Aorta (tissue), 5 donors: ENCODE data around the gene OIT3. TPM values are rescaled to one million over a fixed set of nuclear protein-coding genes. Genes with fewer than 3 reads are reported as not detected.

ENCODE experiments used
- ATAC-seq: fragments of 200-7000 bp; cut with Tn5 transposase; one replicate; pipeline ENCODE4 v1.9.1; 2022; ENCODE audit warnings: moderate library complexity; ENCODE audit not compliant: low FRiP score
- DNase-seq, 2 donors: peaks; one replicate each; pipeline ENCODE4 v3.0.0-alpha.2; 2020
- H3K27ac ChIP-seq, 2 donors: one replicate each; pipeline ENCODE4 v1.5.1; 2013; ENCODE audit warnings: low read length in 2 of 2, mild to moderate bottlenecking in 2 of 2, moderate library complexity in 2 of 2, control low read depth in 1 of 2, inconsistent platforms in 1 of 2, low read depth in 1 of 2
- H3K27me3 ChIP-seq, 2 donors: one replicate each; pipeline ENCODE4 v1.6.1; 2013; ENCODE audit warnings: control low read depth in 1 of 2, low read length in 1 of 2, mild to moderate bottlenecking in 1 of 2, moderate library complexity in 1 of 2; ENCODE audit not compliant: insufficient read depth in 2 of 2, control insufficient read depth in 1 of 2
- H3K36me3 ChIP-seq, 2 donors: one replicate each; pipeline ENCODE4 v1.6.1; 2013; ENCODE audit warnings: control low read depth in 1 of 2, low read length in 1 of 2, mild to moderate bottlenecking in 1 of 2; ENCODE audit not compliant: insufficient read depth in 2 of 2, control insufficient read depth in 1 of 2
- H3K4me1 ChIP-seq, 2 donors: one replicate each; pipeline ENCODE4 v1.6.1; 2013; ENCODE audit warnings: low read length in 2 of 2, control low read depth in 1 of 2, mild to moderate bottlenecking in 1 of 2, moderate library complexity in 1 of 2; ENCODE audit not compliant: insufficient read depth in 2 of 2, control insufficient read depth in 1 of 2
- H3K4me3 ChIP-seq, 2 donors: one replicate each; pipeline ENCODE4 v1.5.1; 2013; ENCODE audit warnings: low read length in 2 of 2, control low read depth in 1 of 2, mild to moderate bottlenecking in 1 of 2
- H3K9me3 ChIP-seq: one replicate; pipeline ENCODE4 v1.6.1; 2013; ENCODE audit warnings: mild to moderate bottlenecking, low read length; ENCODE audit not compliant: control insufficient read depth
- WGBS, 2 donors: extraction: QIAGEN DNeasy Blood & Tissue Kit; methylation state at CpG; one replicate each; pipeline ENCODE4 v1.1.7; 2013; 5-methylcytosine and 5-hydroxymethylcytosine counted together
- intact Hi-C, 2 donors: fragments of 100-400 bp; cut with DNase I; formaldehyde crosslinking; loops; one replicate each; pipeline versions ENCODE4 v1.14.2 to v1.15.0; 2022
- polyA plus RNA-seq, 2 donors: library from polyadenylated mRNA; stranded (reverse); fragments of 200-250 nt; gene quantifications; one replicate each; pipeline ENCODE4 v1.2.3, GENCODE V29; 2013
- total RNA-seq, 2 donors: library from RNA; stranded (reverse); fragmentation: NEBNext Ultra II Directional; extraction: Animal tissue kit (Norgen Biotek cat#: 25700); gene quantifications; one replicate each; pipeline ENCODE4 v1.2.1, GENCODE V29; 2021
- donor health status: healthy with polysubstance abuse.
- donor health status: Bipolar disorder and iron deficiency.
- donor health status: DM: no; HTN: no; CAD: no.
- donor health status: DM: no; HTN: no; CAD: no.
- donor health status: DM: yes; HTN: yes; CAD: no.

OIT3 gene
- total and polyA plus RNA-seq, 4 donors: 0.15 to 0.23 TPM; not detected in 2

DNA sequence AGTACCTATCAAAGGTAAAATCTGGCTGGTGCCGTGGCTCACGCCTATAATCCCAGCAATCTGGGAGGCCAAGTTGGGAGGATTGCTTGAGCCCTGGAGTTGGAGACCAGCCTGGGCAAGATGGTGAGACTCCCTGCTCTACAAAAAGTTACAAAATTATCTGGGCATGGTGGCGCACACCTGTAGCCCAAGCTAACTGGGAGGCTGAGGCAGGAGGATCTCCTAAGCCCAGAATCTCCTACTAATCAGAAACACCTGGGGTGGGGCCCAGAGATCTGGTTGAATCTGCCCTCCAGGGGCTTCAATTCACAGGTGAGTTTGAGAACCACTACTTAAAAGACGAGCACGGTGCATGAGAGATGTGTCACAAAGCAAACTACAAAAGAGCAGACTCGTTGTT lies 58.6 kb downstream of the OIT3 start:
- Histone ChIP-seq H3K4me1 (no peaks in the 10 kb centered on the region), H3K4me3 (no peak overlapping the region), H3K27me3 (no peaks in the 10 kb centered on the region), H3K36me3 (no peaks in the 10 kb centered on the region), H3K27ac (no peak overlapping the region), H3K9me3 (peaks cover under 1% of the 10 kb centered on the region)
- WGBS, 2 donors: 84 to 87% methylated on average over 6 of the region's 6 CpGs
- intact Hi-C loops: no loop called here
- ATAC-seq (no peak), DNase-seq (no peak)

GRCh38 chr10:72952642-72953158 lies 59.2 kb downstream of the OIT3 start:
- no peaks in the 10 kb centered on the region for H3K4me1 ChIP-seq
- no peaks in the 10 kb centered on the region for H3K36me3 ChIP-seq
- no peaks in the 10 kb centered on the region for H3K9me3 ChIP-seq
- intact Hi-C loops: no loop called here
- no peak overlapping the region for H3K4me3 ChIP-seq
- no peak for DNase-seq
- no peak for ATAC-seq
- no peak overlapping the region for H3K27ac ChIP-seq
- no peaks in the 10 kb centered on the region for H3K27me3 ChIP-seq
- WGBS, 2 donors: 70 to 77% methylated on average over 5 of the region's 5 CpGs

DNA sequence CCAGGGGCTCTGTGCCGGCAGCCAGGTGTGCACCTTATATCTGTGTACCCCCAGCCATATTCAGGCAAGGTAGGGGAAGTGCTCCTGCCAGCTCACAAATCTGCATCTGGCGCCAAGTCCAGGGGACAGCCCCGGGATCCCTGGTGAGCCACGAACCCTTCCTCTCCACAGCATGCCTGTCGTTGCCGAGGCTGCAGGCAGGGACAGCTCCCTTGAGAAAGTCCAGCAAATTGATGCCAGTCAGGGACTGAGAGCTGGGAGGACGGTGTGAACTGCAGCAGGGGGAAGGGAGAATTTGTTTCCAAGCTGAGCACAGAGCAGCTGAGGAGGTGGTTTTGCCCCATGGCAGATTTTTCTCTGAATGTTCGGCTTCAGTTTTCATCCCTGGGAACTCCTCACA lies 60.1 kb downstream of the OIT3 start:
- ATAC-seq: no peak
- Histone ChIP-seq H3K4me3 (no peak overlapping the region), H3K9me3 (no peaks in the 10 kb centered on the region), H3K36me3 (no peaks in the 10 kb centered on the region), H3K4me1 (no peaks in the 10 kb centered on the region), H3K27ac (no peak overlapping the region), H3K27me3 (no peaks in the 10 kb centered on the region)
- 25 to 27% methylated on average over 8 of the region's 8 CpGs for WGBS, 2 donors
- intact Hi-C loops: no loop called here
- DNase-seq: no peak

- Histone ChIP-seq H3K27ac (no peak overlapping the region), H3K4me3 (no peak overlapping the region), H3K9me3 (no peaks in the 10 kb centered on the region), H3K4me1 (no peaks in the 10 kb centered on the region), H3K36me3 (no peaks in the 10 kb centered on the region), H3K27me3 (no peaks in the 10 kb centered on the region)
- WGBS, 2 donors: 76 to 77% methylated on average over 8 of the region's 8 CpGs
- ATAC-seq (no peak), DNase-seq (no peak)
- intact Hi-C loops: no loop called here
These were observed 60.7 kb downstream of the OIT3 start for GRCh38 chr10:72954230-72954595.

GRCh38 chr10:72954596-72955554 lies 61.3 kb downstream of the OIT3 start, which contains the start of gene PLA2G12B:
PLA2G12B (minus strand) TSS chr10:72954806; CDS start chr10:72954685, 121 bp downstream.
- H3K9me3 ChIP-seq: no peaks in the 10 kb centered on the region
- no peak for ATAC-seq
- H3K4me1 ChIP-seq: no peaks in the 10 kb centered on the region
- H3K4me3 ChIP-seq: no peak within 1 kb of the TSS
- H3K36me3 ChIP-seq: no peaks in the 10 kb centered on the region
- WGBS, 2 donors: 82 to 83% methylated on average over 12 of the region's 12 CpGs
- no peaks in the 10 kb centered on the region for H3K27me3 ChIP-seq
- intact Hi-C loops: no loop called here
- no peak for DNase-seq
- no peak within 1 kb of the TSS for H3K27ac ChIP-seq

- DNase-seq: no peak
- intact Hi-C loops: no loop called here
- no peaks in the 10 kb centered on the region for H3K4me1 ChIP-seq
- no peak for ATAC-seq
- H3K27ac ChIP-seq: no peak overlapping the region
- H3K27me3 ChIP-seq: no peaks in the 10 kb centered on the region
- H3K36me3 ChIP-seq: no peaks in the 10 kb centered on the region
- no peak overlapping the region for H3K4me3 ChIP-seq
- H3K9me3 ChIP-seq: no peaks in the 10 kb centered on the region
These were observed 62.5 kb downstream of the OIT3 start for GRCh38 chr10:72956001-72956400.

GRCh38 chr10:72976886-72977285 lies 83.3 kb downstream of the OIT3 start:
- H3K27ac ChIP-seq: no peak overlapping the region
- WGBS, 2 donors: 86 to 89% methylated on average over 1 of the region's 1 CpG
- no peaks in the 10 kb centered on the region for H3K36me3 ChIP-seq
- no peaks in the 10 kb centered on the region for H3K27me3 ChIP-seq
- ATAC-seq (no peak), DNase-seq (no peak)
- H3K4me1 ChIP-seq: no peaks in the 10 kb centered on the region
- intact Hi-C loops: no loop called here
- H3K9me3 ChIP-seq: peaks cover 3% of the 10 kb centered on the region
- no peak overlapping the region for H3K4me3 ChIP-seq

- intact Hi-C loops: no loop called here
- no peak overlapping the region for H3K4me3 ChIP-seq
- H3K9me3 ChIP-seq: peaks cover 3% of the 10 kb centered on the region
These were observed 86.2 kb downstream of the OIT3 start for GRCh38 chr10:72979709-72980108.

DNA sequence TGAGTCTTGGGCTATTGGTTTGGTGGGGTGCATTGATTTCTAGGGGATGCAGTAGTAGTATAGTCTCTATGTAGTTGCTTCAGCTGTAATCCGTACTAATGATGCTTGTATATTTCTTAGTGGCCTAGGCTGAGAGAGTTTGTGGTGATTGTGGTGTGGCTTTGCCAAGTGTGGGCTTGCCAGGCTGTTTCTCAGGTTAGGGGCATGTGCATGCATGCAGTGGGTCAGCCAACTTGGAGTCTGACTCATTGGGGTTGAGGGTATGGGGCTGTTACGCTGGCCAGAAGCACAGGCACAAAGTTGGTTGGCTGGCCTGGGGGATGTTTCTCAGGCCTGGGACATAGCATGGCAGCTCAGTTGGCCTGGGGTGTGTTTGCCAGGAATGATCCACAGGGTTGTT lies 86.8 kb downstream of the OIT3 start:
- Histone ChIP-seq H3K27me3 (no peaks in the 10 kb centered on the region), H3K36me3 (no peaks in the 10 kb centered on the region), H3K4me1 (no peaks in the 10 kb centered on the region), H3K4me3 (no peak overlapping the region), H3K27ac (no peak overlapping the region), H3K9me3 (peaks cover 3% of the 10 kb centered on the region)
- WGBS, 2 donors: 97% methylated on average over 2 of the region's 2 CpGs
- no peak for DNase-seq
- intact Hi-C loops: no loop called here
- no peak for ATAC-seq

More at GRCh38 chr10:72979709-72980108, 86.2 kb downstream of the OIT3 start:
- H3K27me3 ChIP-seq: no peaks in the 10 kb centered on the region
- H3K4me1 ChIP-seq: no peaks in the 10 kb centered on the region
- ATAC-seq (no peak), DNase-seq (no peak)
- no peak overlapping the region for H3K27ac ChIP-seq
- H3K36me3 ChIP-seq: no peaks in the 10 kb centered on the region
